ENCODE data around the gene FSTL5. TPM values are rescaled to one million over a fixed set of nuclear protein-coding genes. Genes with fewer than 3 reads are reported as not detected.

FSTL5 gene
- total and polyA plus RNA-seq, 2 experiments from 2014 or later = 0.06 to 0.49 TPM

- Histone ChIP-seq H3K36me3 (ENCODE audit: insufficient read depth) (no peaks in the 10 kb centered on the region), H3K27ac (ENCODE audit: low read depth) (no peak overlapping the region), H3K4me2 (no peak overlapping the region), H3K27me3 (ENCODE audit: insufficient read depth) (no peaks in the 10 kb centered on the region), H3K9me2 (ENCODE audit: insufficient read depth) (no peaks in the 10 kb centered on the region), H3K4me1 (ENCODE audit: insufficient read depth) (no peaks in the 10 kb centered on the region), H2AFZ (no peak overlapping the region), H3F3A (replicated peaks; ENCODE audit: low read depth) (no peaks in the 10 kb centered on the region), H4K20me1 (replicated peaks; ENCODE audit: insufficient read depth) (no peaks in the 10 kb centered on the region), H3K4me3 (no peak overlapping the region), H3K79me2 (replicated peaks; ENCODE audit: insufficient read depth) (no peaks in the 10 kb centered on the region)
- Mint-ChIP-seq H3K36me3 (ENCODE audit: low read depth) (no peaks in the 10 kb centered on the region), H3K27ac (no peak overlapping the region), H3K9me3 (no peaks in the 10 kb centered on the region), H3K27me3 (ENCODE audit: insufficient read depth, low read depth, poor library complexity) (peaks cover 4% of the 10 kb centered on the region), H3K4me3 (no peak overlapping the region), H3K4me1 (peaks cover 2% of the 10 kb centered on the region; the same call in 2 of the 3 replicates)
- TF ChIP-seq ZNF331 (CRISPR knock-in tag; IDR thresholded peaks at IDR 0.05; ENCODE audit: low read depth) (no peak), EZH2phosphoT487 (IDR thresholded peaks at IDR 0.05; ENCODE audit: unreplicated experiment) (no peak), ZNF114 (CRISPR knock-in tag; IDR thresholded peaks at IDR 0.05) (no peak), EZH2 (IDR thresholded peaks at IDR 0.05; ENCODE audit: low read depth, unreplicated experiment) (no peak), ZNF462 (CRISPR knock-in tag; IDR thresholded peaks at IDR 0.05) (no peak), STAT1 (IDR thresholded peaks at IDR 0.05; ENCODE audit: unreplicated experiment) (no peak), POLR2AphosphoS5 (IDR thresholded peaks at IDR 0.05; ENCODE audit: low read depth) (no peak), NANOG (IDR thresholded peaks at IDR 0.05; ENCODE audit: borderline replicate concordance) (no peak)
- TF ChIP-seq, protein P1, sequence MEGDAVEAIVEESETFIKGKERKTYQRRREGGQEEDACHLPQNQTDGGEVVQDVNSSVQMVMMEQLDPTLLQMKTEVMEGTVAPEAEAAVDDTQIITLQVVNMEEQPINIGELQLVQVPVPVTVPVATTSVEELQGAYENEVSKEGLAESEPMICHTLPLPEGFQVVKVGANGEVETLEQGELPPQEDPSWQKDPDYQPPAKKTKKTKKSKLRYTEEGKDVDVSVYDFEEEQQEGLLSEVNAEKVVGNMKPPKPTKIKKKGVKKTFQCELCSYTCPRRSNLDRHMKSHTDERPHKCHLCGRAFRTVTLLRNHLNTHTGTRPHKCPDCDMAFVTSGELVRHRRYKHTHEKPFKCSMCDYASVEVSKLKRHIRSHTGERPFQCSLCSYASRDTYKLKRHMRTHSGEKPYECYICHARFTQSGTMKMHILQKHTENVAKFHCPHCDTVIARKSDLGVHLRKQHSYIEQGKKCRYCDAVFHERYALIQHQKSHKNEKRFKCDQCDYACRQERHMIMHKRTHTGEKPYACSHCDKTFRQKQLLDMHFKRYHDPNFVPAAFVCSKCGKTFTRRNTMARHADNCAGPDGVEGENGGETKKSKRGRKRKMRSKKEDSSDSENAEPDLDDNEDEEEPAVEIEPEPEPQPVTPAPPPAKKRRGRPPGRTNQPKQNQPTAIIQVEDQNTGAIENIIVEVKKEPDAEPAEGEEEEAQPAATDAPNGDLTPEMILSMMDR (conservative IDR thresholded peaks at IDR 0.05; ENCODE audit: low read depth in 2 of 2) = no peak
- DNase-seq (ENCODE audit: low spot score) = no peak
- ATAC-seq = no peak
Measured at GRCh38 chr4:162046135-162046534, 117.7 kb downstream of the FSTL5 start.
